ENCODE measurements around the gene CLDN19.

- TF ChIP-seq CEBPB (IDR thresholded peaks at IDR 0.05) (no peak), USF1 (IDR thresholded peaks at IDR 0.05) (no peak), MAX (IDR thresholded peaks at IDR 0.05) (no peak), TAF1 (IDR thresholded peaks at IDR 0.05; ENCODE audit: low read depth) (no peak)
Measured at GRCh38 chr1:42759114-42759513, 19.1 kb upstream of the CLDN19 start.
